H1 (cell line): ENCODE measurements around the gene ARPC2. TPM values are rescaled to one million over a fixed set of nuclear protein-coding genes. Genes with fewer than 3 reads are reported as not detected.

Experiments used
- CTCF ChIA-PET: fragments of 300-600 bp; sonication (Branson Sonifier 250); formaldehyde crosslinking; loops from one replicate; lab custom pipeline; 2021; ENCODE audit not compliant: partially characterized antibody; lab: Charles Lee
- POLR2A ChIA-PET: fragments of 300-600 bp; sonication (Branson Sonifier 250); formaldehyde crosslinking; loops from one replicate; lab custom pipeline; 2021; ENCODE audit warnings: inconsistent platforms; ENCODE audit not compliant: partially characterized antibody; lab: Charles Lee
- DNase-seq, 2 experiments: peaks; one replicate each; pipeline versions ENCODE4 v3.0.0 to v3.0.0-alpha.2; 2010 to 2022; ENCODE audit warnings: low spot score in 2 of 2, low read depth in 1 of 2, mixed read lengths in 1 of 2
- FAIRE-seq: peaks from 2 replicates; lab custom pipeline; 2011; peaks lifted over from hg19 to GRCh38; lab: Jason Lieb, UNC
- H2AFZ ChIP-seq: 2 replicates; pipeline ENCODE4 v1.8.1; 2012; ENCODE audit warnings: low read length, inconsistent platforms
- H2AK5ac ChIP-seq: 2 replicates; pipeline ENCODE4 v1.6.1; 2013; ENCODE audit warnings: low read depth, low read length
- H2BK120ac ChIP-seq: replicated peaks from 2 replicates; pipeline ENCODE3; 2013; ENCODE audit warnings: low read depth, low read length, inconsistent platforms
- H2BK12ac ChIP-seq: 2 replicates; pipeline ENCODE4 v1.6.1; 2013; ENCODE audit warnings: low read depth, low read length
- H2BK15ac ChIP-seq: 2 replicates; pipeline ENCODE4 v1.6.1; 2013; ENCODE audit warnings: low read length
- H2BK20ac ChIP-seq: 2 replicates; pipeline ENCODE4 v1.6.1; 2013; ENCODE audit warnings: low read length
- H2BK5ac ChIP-seq: 2 replicates; pipeline ENCODE4 v1.6.1; 2013; ENCODE audit warnings: low read depth, low read length
- H3K14ac ChIP-seq: 2 replicates; pipeline ENCODE4 v1.6.1; 2013; ENCODE audit warnings: inconsistent platforms; ENCODE audit not compliant: insufficient read length
- H3K18ac ChIP-seq: 2 replicates; pipeline ENCODE4 v1.6.1; 2013; ENCODE audit warnings: low read length; ENCODE audit errors: extremely low read depth
- H3K23ac ChIP-seq: 2 replicates; pipeline ENCODE4 v1.6.1; 2013; ENCODE audit warnings: inconsistent platforms; ENCODE audit not compliant: insufficient read length
- H3K23me2 ChIP-seq: 2 replicates; pipeline ENCODE4 v1.6.1; 2013; ENCODE audit warnings: low read depth, low read length
- H3K27ac ChIP-seq: 2 replicates; pipeline ENCODE4 v1.6.1; 2011; ENCODE audit warnings: low read depth, low read length, inconsistent platforms
- H3K27me3 ChIP-seq, 4 experiments: replicated peaks in 1 of 4; 1 replicate in 1 of 4; 2 replicates in 3 of 4; pipeline versions ENCODE4 v1.6.1 to v1.8.1; 2011 to 2013; ENCODE audit warnings: low read length in 3 of 4, mild to moderate bottlenecking in 3 of 4, inconsistent platforms in 2 of 4, mixed read lengths in 2 of 4, moderate library complexity in 1 of 4; ENCODE audit not compliant: control insufficient read depth in 3 of 4, insufficient read depth in 3 of 4; ENCODE audit errors: extremely low read depth in 1 of 4
- H3K36me3 ChIP-seq, 4 experiments: 2 replicates each; pipeline versions ENCODE4 v1.6.1 to v1.8.1; 2011 to 2013; ENCODE audit warnings: mild to moderate bottlenecking in 4 of 4, low read length in 3 of 4, moderate library complexity in 2 of 4, control low read depth in 1 of 4, inconsistent platforms in 1 of 4; ENCODE audit not compliant: insufficient read depth in 4 of 4, control insufficient read depth in 2 of 4
- H3K4ac ChIP-seq: replicated peaks from 2 replicates; pipeline ENCODE3; 2013; ENCODE audit warnings: low read length, low read depth, mixed read lengths, inconsistent platforms; ENCODE audit not compliant: insufficient read length
- H3K4me1 ChIP-seq, 4 experiments: replicated peaks in 1 of 4; 1 replicate in 1 of 4; 2 replicates in 3 of 4; pipeline versions ENCODE4 v1.6.1 to v1.8.1; 2011 to 2013; ENCODE audit warnings: low read length in 3 of 4, inconsistent platforms in 2 of 4, mixed read lengths in 1 of 4; ENCODE audit not compliant: insufficient read depth in 4 of 4, control insufficient read depth in 3 of 4
- H3K4me2 ChIP-seq, 2 experiments: 2 replicates each; pipeline versions ENCODE4 v1.6.1 to v1.8.1; 2011 to 2013; ENCODE audit warnings: low read depth in 2 of 2, low read length in 2 of 2, control low read depth in 1 of 2, inconsistent platforms in 1 of 2, mild to moderate bottlenecking in 1 of 2; ENCODE audit not compliant: insufficient read depth in 1 of 2
- H3K4me3 ChIP-seq, 4 experiments: fragments of 200-600, 300-600 bp in 1 of 4; sonication (generic), shearing (Covaris generic), sonication (Bioruptor Twin) in 1 of 4; 2 replicates each; pipeline versions ENCODE4 v1.5.1 to v1.8.1; 2011 to 2016; ENCODE audit warnings: low read length in 4 of 4, low read depth in 3 of 4, control low read depth in 2 of 4, inconsistent platforms in 2 of 4, mild to moderate bottlenecking in 2 of 4, mixed read lengths in 1 of 4, moderate library complexity in 1 of 4; ENCODE audit not compliant: insufficient read depth in 2 of 4; ENCODE audit errors: extremely low read depth in 1 of 4
- H3K56ac ChIP-seq: replicated peaks from 2 replicates; pipeline ENCODE3; 2013; ENCODE audit warnings: low read depth, mild to moderate bottlenecking, mixed read lengths, low read length, inconsistent platforms; ENCODE audit not compliant: insufficient read length
- H3K79me1 ChIP-seq: 2 replicates; pipeline ENCODE4 v1.6.1; 2013; ENCODE audit warnings: low read depth, low read length, control low read depth
- H3K79me2 ChIP-seq, 2 experiments: 2 replicates each; pipeline versions ENCODE4 v1.6.1 to v1.8.1; 2012 to 2013; ENCODE audit warnings: low read length in 2 of 2, mild to moderate bottlenecking in 2 of 2, inconsistent platforms in 1 of 2; ENCODE audit not compliant: insufficient read depth in 2 of 2, control insufficient read depth in 1 of 2
- H3K9ac ChIP-seq, 4 experiments: replicated peaks in 1 of 4; 1 replicate in 1 of 4; 2 replicates in 3 of 4; pipeline versions ENCODE4 v1.6.1 to v1.8.1; 2011 to 2013; ENCODE audit warnings: low read depth in 3 of 4, low read length in 3 of 4, control low read depth in 2 of 4, mild to moderate bottlenecking in 2 of 4, moderate library complexity in 2 of 4, inconsistent platforms in 1 of 4; ENCODE audit errors: extremely low read depth in 1 of 4
- H3K9me3 ChIP-seq, 2 experiments: 2 replicates each; pipeline versions ENCODE4 v1.6.1 to v1.8.1; 2012 to 2013; ENCODE audit warnings: mild to moderate bottlenecking in 2 of 2, moderate library complexity in 2 of 2, control low read depth in 1 of 2, inconsistent platforms in 1 of 2, low read depth in 1 of 2, low read length in 1 of 2, mixed read lengths in 1 of 2; ENCODE audit not compliant: insufficient read depth in 2 of 2
- H4K20me1 ChIP-seq, 2 experiments: replicated peaks in 1 of 2; 2 replicates each; pipeline versions ENCODE3 to v1.8.1; 2011 to 2013; ENCODE audit warnings: inconsistent platforms in 2 of 2, low read length in 2 of 2, mild to moderate bottlenecking in 1 of 2; ENCODE audit not compliant: insufficient read depth in 2 of 2, control insufficient read depth in 1 of 2
- H4K5ac ChIP-seq: 2 replicates; pipeline ENCODE4 v1.6.1; 2013; ENCODE audit warnings: low read length, low read depth, mixed read lengths, inconsistent platforms; ENCODE audit not compliant: insufficient read length
- H4K8ac ChIP-seq: 2 replicates; pipeline ENCODE4 v1.8.0; 2013; ENCODE audit warnings: mild to moderate bottlenecking, moderate library complexity, low read length, inconsistent platforms; ENCODE audit not compliant: insufficient read depth; ENCODE audit errors: extremely low read depth
- H4K91ac ChIP-seq: replicated peaks from 2 replicates; pipeline ENCODE3; 2013; ENCODE audit warnings: low read length, mixed read lengths, inconsistent platforms; ENCODE audit not compliant: insufficient read length
- ASH2L ChIP-seq: fragments of 200-600, 300-600 bp; sonication (generic); IDR thresholded peaks from one replicate; pipeline ENCODE4 v1.7.1; 2017; ENCODE audit warnings: low read length
- BACH1 ChIP-seq: IDR thresholded peaks from 2 replicates; pipeline ENCODE4 v1.6.1; 2012; ENCODE audit warnings: low read length, improper control_type of control experiment
- CBX5 ChIP-seq: fragments of 300-800, 300-1000 bp; sonication (generic); IDR thresholded peaks from 2 replicates; pipeline ENCODE4 v1.7.1; 2016; ENCODE audit warnings: antibody characterized with exemption, low read length, low read depth
- CHD2 ChIP-seq: IDR thresholded peaks from 2 replicates; pipeline ENCODE4 v1.6.1; 2012; ENCODE audit warnings: low read length, improper control_type of control experiment
- HDAC2 ChIP-seq, 2 experiments: fragments of 300-600 bp in 1 of 2; sonication (generic) in 1 of 2; IDR thresholded peaks; 2 replicates each; pipeline ENCODE4 v1.6.1; 2011 to 2012; ENCODE audit warnings: low read depth in 2 of 2, low read length in 2 of 2, mild to moderate bottlenecking in 2 of 2, moderate library complexity in 2 of 2, borderline replicate concordance in 1 of 2, inconsistent platforms in 1 of 2
- JUND ChIP-seq: IDR thresholded peaks from 2 replicates; pipeline ENCODE4 v1.6.1; 2011; ENCODE audit warnings: mild to moderate bottlenecking, improper control_type of control experiment, low read length
- POU5F1 ChIP-seq: IDR thresholded peaks from 2 replicates; pipeline ENCODE4 v1.6.1; 2011; ENCODE audit warnings: low read depth, mild to moderate bottlenecking, low read length, moderate library complexity
- RBBP5 ChIP-seq: IDR thresholded peaks from 2 replicates; pipeline ENCODE4 v1.7.1; 2012; ENCODE audit warnings: low read depth, mild to moderate bottlenecking, inconsistent platforms, low read length, moderate library complexity, borderline replicate concordance
- SAP30 ChIP-seq: fragments of 300-600 bp; sonication (generic); IDR thresholded peaks from 2 replicates; pipeline ENCODE4 v1.7.1; 2012; ENCODE audit warnings: low read length, moderate library complexity, mild to moderate bottlenecking, inconsistent platforms; ENCODE audit not compliant: insufficient read depth, insufficient replicate concordance
- SIRT6 ChIP-seq: IDR thresholded peaks from one replicate; pipeline ENCODE4 v1.7.1; 2012; ENCODE audit warnings: low read length, inconsistent platforms
- SP2 ChIP-seq: IDR thresholded peaks from 2 replicates; pipeline ENCODE4 v1.6.1; 2012; ENCODE audit warnings: mild to moderate bottlenecking, low read length, inconsistent platforms
- SUZ12 ChIP-seq: fragments of 200-600 bp; sonication (generic); IDR thresholded peaks from 2 replicates; pipeline ENCODE4 v1.6.1; 2012; ENCODE audit warnings: mild to moderate bottlenecking, inconsistent platforms, low read length, moderate library complexity, mixed read lengths
- ZNF274 ChIP-seq: IDR thresholded peaks from 2 replicates; pipeline ENCODE4 v1.7.0; 2012; ENCODE audit warnings: low read length, borderline replicate concordance; ENCODE audit errors: extremely low read depth
- WGBS, 2 experiments: shearing (Covaris generic) in 1 of 2; methylation state at CpG; one replicate each; pipeline versions ENCODE4 v1.1.6 to v1.1.7; 2013 to 2015; ENCODE audit warnings: low lambda C conversion rate in 2 of 2, mixed read lengths in 2 of 2, inconsistent platforms in 1 of 2, low coverage in 1 of 2, missing lambda C conversion rate in 1 of 2; ENCODE audit not compliant: insufficient replicate concordance in 2 of 2, insufficient coverage in 1 of 2, insufficient read length in 1 of 2; ENCODE audit errors: extremely low coverage in 1 of 2, missing lambda C conversion rate in 1 of 2; 5-methylcytosine and 5-hydroxymethylcytosine counted together
- polyA plus RNA-seq, 7 experiments: library from polyadenylated mRNA; depleted of rRNA in 3 of 7; stranded (reverse) in 5 of 7; unstranded in 2 of 7; fragments of >200 nt in 5 of 7; fragments of 200-250 nt in 2 of 7; gene quantifications; 1 replicate in 5 of 7; 2 replicates in 1 of 7; 4 replicates in 1 of 7; pipeline versions ENCODE4 v1.2.1 to v1.2.3, GENCODE V29; 2011 to 2013; ENCODE audit warnings: missing spikeins in 2 of 7, mixed read lengths in 2 of 7
- total RNA-seq: library from RNA; stranded (reverse); fragmentation: NEBNext Ultra II Directional; extraction: Animal tissue kit (Norgen Biotek cat#: 25700); gene quantifications from 2 replicates; pipeline ENCODE4 v1.2.1, GENCODE V29; 2021

ARPC2 gene
- total and polyA plus RNA-seq, 2 of the 8 experiments (the other 6 are each of a cell fraction or from before 2014, with no cell fraction given) = 174 to 195 TPM

DNA sequence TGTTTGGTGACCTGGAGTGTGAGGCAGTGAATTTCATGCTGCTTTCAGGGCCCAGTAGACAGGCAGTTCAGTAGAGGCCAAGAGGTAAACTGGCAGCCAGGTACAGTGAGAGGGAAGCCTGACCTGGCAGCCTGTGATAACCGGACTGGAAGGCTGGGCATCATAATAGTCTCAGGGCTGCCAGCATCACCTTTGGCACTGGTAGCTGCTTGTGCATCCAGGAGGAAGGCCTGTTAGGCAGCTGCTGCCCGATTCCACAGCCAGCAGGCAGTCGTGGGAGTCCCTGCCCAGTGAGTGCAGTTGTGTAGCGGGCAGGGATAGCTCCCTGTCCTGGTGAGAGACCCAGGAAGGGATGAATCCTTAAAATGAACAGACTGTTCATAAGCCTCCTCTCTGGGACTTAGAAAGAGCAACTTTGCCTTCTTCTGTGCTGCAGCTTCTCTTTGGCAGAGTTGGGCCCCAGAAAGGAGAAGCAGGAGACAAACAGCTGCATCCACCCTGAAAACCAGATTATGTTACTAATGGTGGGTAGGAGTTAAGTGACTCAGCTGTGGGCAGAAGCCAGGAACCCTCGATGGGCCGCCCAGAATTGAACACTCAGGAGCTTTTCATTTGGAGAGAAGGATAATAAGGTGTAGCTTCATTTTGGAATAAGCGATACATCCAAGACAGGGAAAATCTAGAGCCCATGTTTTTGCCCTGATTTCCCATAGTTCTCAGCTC is 35.7 kb downstream of the ARPC2 start:
- WGBS, 2 experiments = 79% methylated on average over 7 of the region's 7 CpGs; no CpG with 5 or more reads in 1 of the 2 experiments
- Histone ChIP-seq H4K20me1 (peaks cover 0 to 2% of the 10 kb centered on the region in 2 experiments), H2BK20ac (no peak overlapping the region), H3K79me1 (no peaks in the 10 kb centered on the region), H3K23me2 (no peaks in the 10 kb centered on the region), H3K79me2 (no peaks in the 10 kb centered on the region), H4K8ac (no peak overlapping the region), H4K91ac (no peak overlapping the region), H3K14ac (no peak overlapping the region), H4K5ac (no peak overlapping the region), H2AFZ (no peak overlapping the region), H3K27ac (no peak overlapping the region), H3K27me3 (no peaks in the 10 kb centered on the region), H3K4me3 (no peak overlapping the region), H3K9me3 (no peaks in the 10 kb centered on the region), H3K23ac (no peak overlapping the region), H3K4me1 (no peaks in the 10 kb centered on the region), H2BK120ac (no peak overlapping the region), H3K18ac (no peak overlapping the region), H2BK12ac (no peak overlapping the region), H3K4me2 (no peak overlapping the region), H2AK5ac (no peak overlapping the region), H3K9ac (no peak overlapping the region), H3K36me3 (peaks cover 37 to 81% (median 69%) of the 10 kb centered on the region in 4 experiments), H2BK5ac (no peak overlapping the region), H3K56ac (no peak overlapping the region), H2BK15ac (no peak overlapping the region), H3K4ac (no peak overlapping the region)
- POLR2A ChIA-PET = interaction anchor here (0.8 to 2.7 kb wide), 4 partner anchors 8 to 18 kb away, joined by 3 to 7 read pairs (median 4); partner anchors contain the start of genes AAMP, GPBAR1 and PNKD
- no peak for FAIRE-seq
- no peak for DNase-seq
- CTCF ChIA-PET = interaction anchor here (0.9 to 2.5 kb wide), 8 partner anchors 12 to 393 kb away, joined by 3 to 22 read pairs (median 4); no protein-coding TSS in a partner anchor
- TF ChIP-seq SAP30 = no peak
- TF ChIP-seq SP2 = no peak
- TF ChIP-seq SUZ12 = no peak
- no peak for TF ChIP-seq CHD2
- no peak for TF ChIP-seq ZNF274
- no peak for TF ChIP-seq BACH1
- no peak for TF ChIP-seq SIRT6
- no peak for TF ChIP-seq HDAC2 (IDR thresholded peaks at IDR 0.05; ENCODE audit: borderline replicate concordance in 1 of 2, low read depth in 2 of 2, low read length in 2 of 2)
- no peak for TF ChIP-seq POU5F1
- TF ChIP-seq CBX5 = no peak
- TF ChIP-seq ASH2L = no peak
- no peak for TF ChIP-seq RBBP5
- no peak for TF ChIP-seq JUND
